Neutrophil (primary cell): ENCODE data around the gene DCLK1.

Experiments
- H3K27ac ChIP-seq: fragments of 200-600 bp; sonication (generic); 2 replicates; pipeline ENCODE4 v1.5.1; 2016; ENCODE audit warnings: mild to moderate bottlenecking, moderate library complexity
- H3K27me3 ChIP-seq: fragments of 200-600 bp; sonication (generic); 2 replicates; pipeline ENCODE4 v1.6.0; 2016; ENCODE audit warnings: mild to moderate bottlenecking
- H3K36me3 ChIP-seq: fragments of 200-600 bp; sonication (generic); 2 replicates; pipeline ENCODE4 v1.5.1; 2017
- H3K4me1 ChIP-seq, 2 experiments: fragments of 200-600 bp in 1 of 2; sonication (generic) in 1 of 2; 1 replicate in 1 of 2; 2 replicates in 1 of 2; pipeline versions ENCODE4 v1.5.1 to v1.6.1; 2013 to 2016; ENCODE audit warnings: low read depth in 1 of 2, low read length in 1 of 2, mild to moderate bottlenecking in 1 of 2, moderate library complexity in 1 of 2; ENCODE audit not compliant: control insufficient read depth in 1 of 2, insufficient read depth in 1 of 2
- H3K4me3 ChIP-seq, 2 experiments: fragments of 200-600 bp in 1 of 2; sonication (generic) in 1 of 2; 1 replicate in 1 of 2; 2 replicates in 1 of 2; pipeline ENCODE4 v1.5.1; 2013 to 2016; ENCODE audit warnings: low read depth in 1 of 2, low read length in 1 of 2, mild to moderate bottlenecking in 1 of 2, moderate library complexity in 1 of 2
- H3K9me3 ChIP-seq: fragments of 200-600 bp; sonication (generic); 2 replicates; pipeline ENCODE4 v1.5.1; 2016
- CTCF ChIP-seq: fragments of 200-600 bp; sonication (generic); IDR thresholded peaks from 2 replicates; pipeline ENCODE4 v1.5.1; 2016; ENCODE audit warnings: antibody characterized with exemption

The DCLK1 gene

GRCh38 chr13:35886332-35887114 lies 244.7 kb downstream of the DCLK1 start:
- TF ChIP-seq CTCF: no peak
- Histone ChIP-seq H3K36me3 (no peaks in the 10 kb centered on the region), H3K4me1 (no peaks in the 10 kb centered on the region), H3K4me3 (no peak overlapping the region), H3K27me3 (no peaks in the 10 kb centered on the region), H3K9me3 (no peaks in the 10 kb centered on the region), H3K27ac (no peak overlapping the region)

- TF ChIP-seq CTCF: no peak
- Histone ChIP-seq H3K4me3 (no peak overlapping the region), H3K4me1 (no peaks in the 10 kb centered on the region), H3K27ac (no peak overlapping the region), H3K9me3 (no peaks in the 10 kb centered on the region), H3K27me3 (no peaks in the 10 kb centered on the region), H3K36me3 (no peaks in the 10 kb centered on the region)
Observed at GRCh38 chr13:35884211-35884760, 246.9 kb downstream of the DCLK1 start.

GRCh38 chr13:35882722-35883497 lies 248.3 kb downstream of the DCLK1 start:
- no peaks in the 10 kb centered on the region for H3K36me3 ChIP-seq
- H3K4me3 ChIP-seq: no peak overlapping the region
- no peak for TF ChIP-seq CTCF
- H3K27ac ChIP-seq: no peak overlapping the region
- H3K27me3 ChIP-seq: no peaks in the 10 kb centered on the region
- H3K4me1 ChIP-seq: no peaks in the 10 kb centered on the region
- H3K9me3 ChIP-seq: no peaks in the 10 kb centered on the region

GRCh38 chr13:35881360-35881759 lies 249.8 kb downstream of the DCLK1 start:
- H3K4me1 ChIP-seq: no peaks in the 10 kb centered on the region
- no peaks in the 10 kb centered on the region for H3K36me3 ChIP-seq
- no peaks in the 10 kb centered on the region for H3K27me3 ChIP-seq
- no peak for TF ChIP-seq CTCF
- H3K4me3 ChIP-seq: no peak overlapping the region
- H3K27ac ChIP-seq: no peak overlapping the region
- no peaks in the 10 kb centered on the region for H3K9me3 ChIP-seq

- Histone ChIP-seq H3K9me3 (no peaks in the 10 kb centered on the region), H3K36me3 (no peaks in the 10 kb centered on the region), H3K4me1 (no peaks in the 10 kb centered on the region), H3K4me3 (no peak overlapping the region), H3K27me3 (no peaks in the 10 kb centered on the region), H3K27ac (no peak overlapping the region)
- no peak for TF ChIP-seq CTCF
Observed at GRCh38 chr13:35879111-35879510, 252.1 kb downstream of the DCLK1 start.
